ENCODE data around the gene OR3A1.
"Not testable (repeated sequence)": the region's sequence is repeated elsewhere in the genome, so short reads cannot be mapped to it uniquely, and the experiment has no call there.

OR3A1 gene, protein sequence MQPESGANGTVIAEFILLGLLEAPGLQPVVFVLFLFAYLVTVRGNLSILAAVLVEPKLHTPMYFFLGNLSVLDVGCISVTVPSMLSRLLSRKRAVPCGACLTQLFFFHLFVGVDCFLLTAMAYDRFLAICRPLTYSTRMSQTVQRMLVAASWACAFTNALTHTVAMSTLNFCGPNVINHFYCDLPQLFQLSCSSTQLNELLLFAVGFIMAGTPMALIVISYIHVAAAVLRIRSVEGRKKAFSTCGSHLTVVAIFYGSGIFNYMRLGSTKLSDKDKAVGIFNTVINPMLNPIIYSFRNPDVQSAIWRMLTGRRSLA

DNA sequence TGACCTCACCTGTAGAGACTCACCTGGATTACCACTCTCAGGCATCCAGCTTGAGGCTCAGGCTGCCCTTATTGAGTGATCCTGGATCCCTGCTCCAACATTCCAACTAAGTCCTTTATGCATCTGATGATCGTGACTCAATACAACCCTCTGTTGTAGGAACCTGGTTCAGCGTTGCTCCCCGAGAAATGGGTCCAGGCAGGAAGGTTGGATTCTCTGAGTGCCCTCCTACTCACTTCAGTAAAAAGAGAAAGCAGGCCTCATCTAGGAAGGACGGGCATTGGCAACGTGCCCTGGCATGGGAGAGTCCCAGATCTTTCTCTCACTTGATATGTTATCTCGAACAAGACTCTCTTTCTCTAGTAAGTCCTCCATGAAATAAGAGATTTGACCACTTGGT is at the start of gene OR3A1:
OR3A1 (minus strand) TSS at position 101 of the 400 bp plus-strand sequence. CDS start 5,778 bp downstream, outside the sequence.
- no peak for DNase-seq (ENCODE audit: extremely low read depth, insufficient read length)
- Histone ChIP-seq H3K36me3 (ENCODE audit: control insufficient read depth, insufficient read depth, low read length) (no peaks in the 10 kb centered on the region), H3K27me3 (replicated peaks; ENCODE audit: control insufficient read depth, insufficient read depth, low read length) (no peaks in the 10 kb centered on the region), H3K4me3 (replicated peaks; ENCODE audit: low read depth, low read length) (no peak within 1 kb of the TSS)
- TF ChIP-seq, protein P1, sequence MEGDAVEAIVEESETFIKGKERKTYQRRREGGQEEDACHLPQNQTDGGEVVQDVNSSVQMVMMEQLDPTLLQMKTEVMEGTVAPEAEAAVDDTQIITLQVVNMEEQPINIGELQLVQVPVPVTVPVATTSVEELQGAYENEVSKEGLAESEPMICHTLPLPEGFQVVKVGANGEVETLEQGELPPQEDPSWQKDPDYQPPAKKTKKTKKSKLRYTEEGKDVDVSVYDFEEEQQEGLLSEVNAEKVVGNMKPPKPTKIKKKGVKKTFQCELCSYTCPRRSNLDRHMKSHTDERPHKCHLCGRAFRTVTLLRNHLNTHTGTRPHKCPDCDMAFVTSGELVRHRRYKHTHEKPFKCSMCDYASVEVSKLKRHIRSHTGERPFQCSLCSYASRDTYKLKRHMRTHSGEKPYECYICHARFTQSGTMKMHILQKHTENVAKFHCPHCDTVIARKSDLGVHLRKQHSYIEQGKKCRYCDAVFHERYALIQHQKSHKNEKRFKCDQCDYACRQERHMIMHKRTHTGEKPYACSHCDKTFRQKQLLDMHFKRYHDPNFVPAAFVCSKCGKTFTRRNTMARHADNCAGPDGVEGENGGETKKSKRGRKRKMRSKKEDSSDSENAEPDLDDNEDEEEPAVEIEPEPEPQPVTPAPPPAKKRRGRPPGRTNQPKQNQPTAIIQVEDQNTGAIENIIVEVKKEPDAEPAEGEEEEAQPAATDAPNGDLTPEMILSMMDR (IDR thresholded peaks at IDR 0.05; ENCODE audit: insufficient read depth, low read length, poor library complexity, severe bottlenecking): no peak

DNA sequence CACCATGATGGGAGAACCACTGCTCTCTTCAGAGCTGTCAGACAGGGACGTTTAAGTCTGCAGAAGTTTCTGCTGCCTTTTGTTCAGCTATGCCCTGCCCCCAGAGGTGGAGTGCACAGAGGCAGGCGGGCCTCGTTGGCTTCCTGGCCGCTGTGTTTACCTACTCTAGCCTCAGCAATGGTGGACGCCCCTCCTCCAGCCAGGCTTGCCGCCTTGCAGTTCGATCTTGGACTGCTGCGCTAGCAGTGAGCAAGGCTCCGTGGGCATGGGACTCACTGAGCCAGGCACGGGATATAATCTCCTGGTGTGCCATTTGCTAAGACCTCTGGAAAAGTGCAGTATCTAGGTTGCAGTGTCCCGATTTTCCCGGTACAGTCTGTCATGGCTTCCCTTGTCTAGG is 44.6 kb upstream of the OR3A1 start:
- DNase-seq (ENCODE audit: extremely low read depth, insufficient read length); H3K4me3 ChIP-seq (replicated peaks; ENCODE audit: low read depth, low read length); H3K27me3 ChIP-seq (replicated peaks; ENCODE audit: control insufficient read depth, insufficient read depth, low read length); H3K36me3 ChIP-seq (ENCODE audit: control insufficient read depth, insufficient read depth, low read length): not testable (repeated sequence)

DNA sequence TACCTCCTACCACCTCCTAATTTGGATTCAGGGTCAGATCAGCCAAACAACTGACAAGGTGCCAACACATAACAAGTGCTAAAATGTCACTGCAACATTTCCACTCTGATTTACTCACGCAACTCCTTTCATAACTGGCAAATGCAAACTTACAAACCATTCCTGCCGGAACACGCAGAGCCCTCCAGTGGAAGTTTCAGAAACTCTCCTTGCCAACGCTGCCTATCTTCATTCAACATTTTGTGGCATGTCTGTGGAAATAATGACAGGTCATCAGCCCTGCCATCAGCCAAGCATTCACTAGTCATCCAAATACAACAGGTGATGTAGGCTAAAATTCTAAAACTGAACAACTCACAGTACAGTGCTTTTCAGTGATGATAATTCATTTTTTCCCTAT is 37.7 kb upstream of the OR3A1 start:
- DNase-seq (ENCODE audit: extremely low read depth, insufficient read length): no peak
- no peaks in the 10 kb centered on the region for H3K27me3 ChIP-seq (replicated peaks; ENCODE audit: control insufficient read depth, insufficient read depth, low read length)
- no peaks in the 10 kb centered on the region for H3K36me3 ChIP-seq (ENCODE audit: control insufficient read depth, insufficient read depth, low read length)
- no peak overlapping the region for H3K4me3 ChIP-seq (replicated peaks; ENCODE audit: low read depth, low read length)
- TF ChIP-seq, protein P1 (IDR thresholded peaks at IDR 0.05; ENCODE audit: insufficient read depth, low read length, poor library complexity, severe bottlenecking): no peak

DNA sequence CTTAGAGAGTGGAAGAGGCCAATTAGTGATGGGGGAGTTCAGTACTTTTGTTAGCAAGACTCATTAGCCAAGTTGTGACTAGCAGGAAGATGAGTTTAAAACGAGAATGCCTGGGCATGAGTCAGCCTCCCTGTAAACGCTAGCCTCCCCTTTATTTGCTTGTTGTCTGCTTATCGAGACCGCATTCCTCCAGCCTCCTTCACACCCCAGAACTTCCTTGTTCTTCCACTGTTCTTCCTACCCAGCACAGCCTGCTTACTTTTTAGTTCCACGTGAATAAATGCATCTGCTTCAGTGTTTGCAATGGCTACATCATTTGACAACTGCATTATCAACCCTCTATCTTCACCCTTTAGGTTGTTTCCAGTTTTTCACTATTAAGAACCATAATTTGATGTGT is 20.2 kb upstream of the OR3A1 start:
- no peak overlapping the region for H3K4me3 ChIP-seq (replicated peaks; ENCODE audit: low read depth, low read length)
- DNase-seq (ENCODE audit: extremely low read depth, insufficient read length): no peak
- TF ChIP-seq, protein P1 (IDR thresholded peaks at IDR 0.05; ENCODE audit: insufficient read depth, low read length, poor library complexity, severe bottlenecking): no peak
- H3K27me3 ChIP-seq (replicated peaks; ENCODE audit: control insufficient read depth, insufficient read depth, low read length): no peaks in the 10 kb centered on the region
- no peaks in the 10 kb centered on the region for H3K36me3 ChIP-seq (ENCODE audit: control insufficient read depth, insufficient read depth, low read length)

DNA sequence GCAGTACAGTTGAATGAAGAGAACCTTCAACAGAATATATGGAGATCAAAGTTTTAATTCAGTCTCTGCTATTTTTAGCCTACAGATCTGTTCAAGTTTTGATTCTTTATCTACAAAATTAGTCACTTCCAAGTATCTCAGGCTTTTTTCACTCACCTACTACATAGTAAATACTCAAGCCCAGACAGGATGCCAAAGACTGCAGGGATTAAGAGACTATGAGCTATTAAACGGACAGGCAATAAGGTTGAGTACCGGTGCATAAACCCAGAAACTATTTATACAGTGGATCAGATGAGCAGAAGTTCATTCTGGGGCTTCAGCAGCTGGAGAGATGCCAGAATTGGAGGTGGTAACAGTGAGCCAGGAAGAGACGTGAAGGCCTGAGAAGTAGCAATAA is 18.7 kb upstream of the OR3A1 start:
- Histone ChIP-seq H3K27me3 (replicated peaks; ENCODE audit: control insufficient read depth, insufficient read depth, low read length) (no peaks in the 10 kb centered on the region), H3K36me3 (ENCODE audit: control insufficient read depth, insufficient read depth, low read length) (no peaks in the 10 kb centered on the region), H3K4me3 (replicated peaks; ENCODE audit: low read depth, low read length) (no peak overlapping the region)
- no peak for DNase-seq (ENCODE audit: extremely low read depth, insufficient read length)
- TF ChIP-seq, protein P1 (IDR thresholded peaks at IDR 0.05; ENCODE audit: insufficient read depth, low read length, poor library complexity, severe bottlenecking): no peak

DNA sequence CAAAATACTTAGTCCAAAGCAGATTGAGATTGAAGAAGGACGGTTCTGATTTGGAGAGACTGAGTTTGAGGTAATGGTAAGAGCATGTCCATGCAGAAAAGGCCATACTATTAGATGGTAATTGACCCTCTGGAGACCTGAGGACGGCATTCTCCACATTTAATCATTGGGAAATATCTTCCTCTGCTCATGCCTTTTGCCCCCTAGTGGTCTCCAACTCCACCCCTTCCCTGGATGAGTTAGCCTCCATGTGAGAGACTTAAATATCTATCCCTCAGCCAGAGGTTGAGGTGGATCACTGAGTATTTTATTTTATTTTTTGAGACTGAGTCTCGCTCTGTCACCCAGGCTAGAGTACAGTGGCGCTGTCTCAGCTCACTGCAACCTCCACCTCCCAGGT is 10.4 kb upstream of the OR3A1 start:
- TF ChIP-seq, protein P1 (IDR thresholded peaks at IDR 0.05; ENCODE audit: insufficient read depth, low read length, poor library complexity, severe bottlenecking): no peak
- Histone ChIP-seq H3K4me3 (replicated peaks; ENCODE audit: low read depth, low read length) (no peak overlapping the region), H3K36me3 (ENCODE audit: control insufficient read depth, insufficient read depth, low read length) (no peaks in the 10 kb centered on the region), H3K27me3 (replicated peaks; ENCODE audit: control insufficient read depth, insufficient read depth, low read length) (no peaks in the 10 kb centered on the region; the same call in 1 of the 2 replicates)
- DNase-seq (ENCODE audit: extremely low read depth, insufficient read length): no peak

Measured in GM06990 (cell line).